Activated naive CD8-positive, alpha-beta T cell treated with anti-CD3 and anti-CD28 coated beads, Interleukin-2, amount 50 U/mL, for 24 hours (primary cell): ENCODE measurements around the gene PTPRQ.

Experiments
- ATAC-seq: fragments of 150-1000 bp; cut with Tn5 transposase; one replicate; pipeline ENCODE4 v1.10.0; 2021
- DNase-seq: peaks from one replicate; pipeline ENCODE4 v3.0.0; 2021
- H3K27ac Mint-ChIP-seq: one replicate; pipeline ENCODE4 v1.8.0; 2021; ENCODE audit warnings: mild to moderate bottlenecking, mixed read lengths
- H3K27me3 Mint-ChIP-seq: one replicate; pipeline ENCODE4 v1.8.0; 2021; ENCODE audit warnings: mixed read lengths
- H3K36me3 Mint-ChIP-seq: one replicate; pipeline ENCODE4 v1.8.0; 2021; ENCODE audit warnings: low read depth, mixed read lengths
- H3K4me1 Mint-ChIP-seq: one replicate; pipeline ENCODE4 v1.8.0; 2021; ENCODE audit warnings: mixed read lengths
- H3K4me3 Mint-ChIP-seq: one replicate; pipeline ENCODE4 v1.8.0; 2021; ENCODE audit warnings: mild to moderate bottlenecking, moderate library complexity, mixed read lengths
- H3K9me3 Mint-ChIP-seq: one replicate; pipeline ENCODE4 v1.8.0; 2021; ENCODE audit warnings: mixed read lengths

Gene PTPRQ

DNA sequence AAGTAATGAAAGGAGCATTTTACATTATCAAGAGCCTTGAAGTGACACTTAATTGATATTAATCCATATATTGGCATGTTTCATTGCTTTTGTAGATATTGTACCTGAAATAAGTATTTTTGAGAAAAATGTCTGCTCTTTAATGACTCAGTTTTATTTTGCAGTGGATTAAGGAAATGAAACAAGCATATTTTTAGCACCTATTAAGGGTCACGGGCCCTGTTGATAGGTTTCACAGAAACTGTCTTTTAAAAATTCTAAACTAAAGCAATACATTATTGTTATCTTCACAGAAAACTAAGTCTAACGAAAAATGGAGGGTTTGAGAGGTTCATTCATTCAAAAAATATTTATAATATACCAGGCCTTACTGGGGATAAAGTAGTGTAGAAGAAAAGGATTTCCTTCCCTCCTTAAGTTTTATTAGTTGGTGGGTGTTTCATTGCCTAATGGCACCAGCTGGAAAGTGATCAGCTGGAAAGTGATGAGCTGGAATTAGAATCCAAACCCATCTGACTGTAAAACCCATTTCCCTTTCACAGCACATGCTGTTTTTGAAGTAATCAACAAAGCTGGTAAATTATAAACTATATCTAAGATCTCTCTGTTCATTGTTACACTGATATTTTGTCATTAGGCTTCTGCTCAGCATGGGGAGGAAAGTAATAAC, 54.2 kb downstream of the PTPRQ start:
- ATAC-seq (no peak), DNase-seq (no peak)
- H3K9me3 Mint-ChIP-seq = peaks cover 3% of the 10 kb centered on the region

DNA sequence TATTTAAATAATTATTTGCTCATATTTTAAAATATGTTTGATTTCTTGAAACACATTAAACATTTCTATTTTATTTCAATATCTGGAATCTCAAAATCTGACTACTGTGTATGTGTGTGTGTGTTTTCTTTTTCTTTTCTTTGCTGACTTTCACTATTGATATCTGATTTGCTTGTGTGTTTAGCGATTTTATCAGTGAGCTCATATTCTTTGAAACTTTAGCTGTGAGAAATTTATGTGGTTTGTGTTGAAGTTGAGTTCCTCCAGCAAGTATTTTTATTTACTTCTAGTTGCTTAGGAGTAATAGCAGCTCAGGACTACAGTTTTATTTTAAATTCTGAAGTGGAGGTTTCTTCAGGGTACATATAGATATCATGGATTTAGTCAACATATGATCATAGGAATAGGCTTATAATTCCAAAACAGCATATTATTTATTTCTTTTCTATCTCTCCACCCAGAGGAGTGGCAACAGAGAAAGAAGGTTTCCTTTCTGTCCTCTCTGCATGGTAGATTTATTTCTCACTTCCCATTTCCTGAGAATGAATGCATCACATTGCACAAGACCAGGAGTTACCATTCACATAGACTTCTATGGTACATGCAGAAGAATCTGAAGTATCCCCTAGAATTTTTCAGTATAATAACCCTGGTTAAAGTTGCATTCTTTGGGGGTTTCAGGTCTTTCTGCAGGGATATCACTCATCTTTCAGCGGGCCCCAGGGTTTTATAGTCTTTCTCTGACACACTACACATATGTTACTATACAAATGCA, 60.5 kb downstream of the PTPRQ start:
- Mint-ChIP-seq H3K9me3 (peaks cover 9% of the 10 kb centered on the region), H3K27me3 (no peaks in the 10 kb centered on the region), H3K27ac (no peak overlapping the region), H3K4me3 (no peak overlapping the region), H3K4me1 (no peaks in the 10 kb centered on the region), H3K36me3 (no peaks in the 10 kb centered on the region)
- no peak for ATAC-seq
- no peak for DNase-seq

More for the DNA sequence above, 54.2 kb downstream of the PTPRQ start:
- Mint-ChIP-seq H3K27me3 (no peaks in the 10 kb centered on the region), H3K4me3 (no peak overlapping the region), H3K36me3 (no peaks in the 10 kb centered on the region), H3K27ac (no peak overlapping the region), H3K4me1 (no peaks in the 10 kb centered on the region)

DNA sequence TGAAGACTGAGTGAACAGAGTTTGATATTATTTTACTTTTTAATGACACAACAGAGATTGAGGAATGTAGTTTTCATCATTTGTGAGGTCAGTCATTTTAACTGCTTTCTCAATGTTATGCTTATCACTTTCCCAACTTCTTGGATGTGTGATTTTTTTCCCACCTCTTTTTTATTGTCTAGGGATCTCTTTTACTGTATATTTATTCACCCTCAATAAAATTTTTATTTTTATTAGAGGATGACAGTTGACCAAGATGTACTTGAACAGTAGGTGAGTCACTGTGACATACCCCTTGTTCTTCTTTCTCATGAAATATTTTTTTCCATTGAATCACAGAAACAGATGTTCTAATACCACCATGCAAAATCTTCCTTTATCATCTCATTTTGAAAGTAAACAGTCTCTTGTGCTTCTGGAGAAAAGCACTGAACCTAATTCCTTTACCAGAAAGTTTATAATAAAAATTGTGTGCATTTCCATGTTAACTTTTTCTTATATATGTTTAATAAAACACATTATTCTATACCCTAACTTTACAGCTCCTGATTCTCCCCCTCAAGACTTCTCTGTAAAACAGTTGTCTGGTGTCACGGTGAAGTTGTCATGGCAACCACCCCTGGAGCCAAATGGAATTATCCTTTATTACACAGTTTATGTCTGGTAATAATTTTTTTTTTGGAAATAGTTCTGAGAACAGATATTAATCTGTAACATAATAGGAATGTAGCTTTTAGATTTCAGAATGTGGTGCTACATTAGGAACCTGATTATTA, 65.9 kb downstream of the PTPRQ start:
- DNase-seq (no peak), ATAC-seq (no peak)
- Mint-ChIP-seq H3K4me3 (no peak overlapping the region), H3K27me3 (no peaks in the 10 kb centered on the region), H3K9me3 (peaks cover 10% of the 10 kb centered on the region), H3K36me3 (no peaks in the 10 kb centered on the region), H3K4me1 (no peaks in the 10 kb centered on the region), H3K27ac (no peak overlapping the region)

GRCh38 chr12:80512781-80513180, 68.7 kb downstream of the PTPRQ start:
- no peak for DNase-seq
- Mint-ChIP-seq H3K27me3 (no peaks in the 10 kb centered on the region), H3K36me3 (no peaks in the 10 kb centered on the region), H3K4me3 (no peak overlapping the region), H3K27ac (no peak overlapping the region), H3K9me3 (peaks cover 22% of the 10 kb centered on the region), H3K4me1 (no peaks in the 10 kb centered on the region)
- ATAC-seq = no peak

DNA sequence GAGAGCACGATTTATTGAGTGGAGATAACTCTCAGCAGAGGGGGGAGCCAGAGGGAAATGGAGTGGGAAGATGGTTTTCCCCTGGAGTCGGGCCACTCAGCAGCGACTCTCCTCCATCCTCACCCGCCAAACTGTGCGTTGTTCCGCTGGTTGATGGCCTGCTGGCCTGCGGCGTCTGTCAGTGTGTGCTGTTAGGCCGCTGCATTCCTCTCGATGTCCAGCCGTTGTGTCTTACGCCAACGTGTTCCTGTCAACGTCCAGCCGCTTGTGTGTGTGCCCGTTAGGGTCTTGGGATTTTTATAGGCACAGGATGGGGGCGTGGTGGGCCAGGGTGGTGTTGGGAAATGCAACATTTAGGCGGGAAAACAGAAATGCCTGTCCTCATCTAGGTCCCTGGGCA, 69.2 kb downstream of the PTPRQ start:
- ATAC-seq (no peak), DNase-seq (no peak)
- Mint-ChIP-seq H3K27ac (no peak overlapping the region), H3K9me3 (peaks cover 22% of the 10 kb centered on the region), H3K4me3 (no peak overlapping the region), H3K36me3 (no peaks in the 10 kb centered on the region), H3K4me1 (no peaks in the 10 kb centered on the region), H3K27me3 (no peaks in the 10 kb centered on the region)

- H3K27me3 Mint-ChIP-seq = no peaks in the 10 kb centered on the region
- H3K9me3 Mint-ChIP-seq = peaks cover 23% of the 10 kb centered on the region
- H3K36me3 Mint-ChIP-seq = no peaks in the 10 kb centered on the region
- H3K27ac Mint-ChIP-seq = no peak overlapping the region
- no peaks in the 10 kb centered on the region for H3K4me1 Mint-ChIP-seq
- no peak overlapping the region for H3K4me3 Mint-ChIP-seq
- DNase-seq (no peak), ATAC-seq (no peak)
These were observed 73.6 kb downstream of the PTPRQ start for GRCh38 chr12:80517655-80518054.

DNA sequence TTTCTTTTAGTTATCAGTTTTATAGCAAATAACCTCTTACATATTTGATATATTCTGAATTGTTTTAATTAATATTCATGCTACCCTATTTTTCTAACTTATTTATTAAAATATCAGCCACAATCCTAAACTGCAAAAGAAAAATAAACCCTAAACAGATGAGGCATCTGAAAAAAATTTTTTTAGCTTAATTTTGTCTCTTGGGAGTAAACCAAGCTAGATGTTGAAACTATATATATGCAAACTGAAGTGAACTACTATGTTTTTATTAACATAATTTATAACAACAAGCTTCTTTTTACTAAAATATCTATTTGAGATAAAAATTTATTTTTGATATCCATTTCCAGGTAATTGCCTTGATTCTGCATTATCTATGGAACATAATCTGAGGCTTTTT, 87.6 kb downstream of the PTPRQ start:
- no peak overlapping the region for H3K4me3 Mint-ChIP-seq
- H3K36me3 Mint-ChIP-seq = no peaks in the 10 kb centered on the region
- H3K4me1 Mint-ChIP-seq = no peaks in the 10 kb centered on the region
- H3K27ac Mint-ChIP-seq = no peak overlapping the region
- DNase-seq = no peak
- no peaks in the 10 kb centered on the region for H3K9me3 Mint-ChIP-seq
- no peaks in the 10 kb centered on the region for H3K27me3 Mint-ChIP-seq
- no peak for ATAC-seq

DNA sequence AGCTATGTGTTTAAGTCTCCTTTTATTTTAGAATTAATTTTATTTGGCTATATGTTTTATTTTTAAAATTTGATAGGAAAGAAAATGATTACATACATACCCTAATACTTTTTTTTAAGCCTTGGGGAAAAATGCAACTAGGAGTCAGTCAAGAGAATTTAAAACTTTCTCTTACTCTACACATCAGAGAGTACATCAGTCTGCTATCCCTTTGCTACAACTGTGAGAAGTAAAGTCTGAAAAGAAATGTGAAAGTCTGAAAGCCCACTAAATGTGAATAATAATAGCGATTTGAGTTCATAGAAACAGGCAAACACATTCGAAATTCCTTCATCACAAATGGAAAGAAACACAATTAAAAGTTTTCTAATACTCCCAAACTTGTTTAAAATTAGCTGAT, 95.0 kb downstream of the PTPRQ start:
- Mint-ChIP-seq H3K4me1 (no peaks in the 10 kb centered on the region), H3K36me3 (no peaks in the 10 kb centered on the region), H3K27me3 (no peaks in the 10 kb centered on the region), H3K9me3 (no peaks in the 10 kb centered on the region), H3K27ac (no peak overlapping the region), H3K4me3 (no peak overlapping the region)
- ATAC-seq (no peak), DNase-seq (no peak)

DNA sequence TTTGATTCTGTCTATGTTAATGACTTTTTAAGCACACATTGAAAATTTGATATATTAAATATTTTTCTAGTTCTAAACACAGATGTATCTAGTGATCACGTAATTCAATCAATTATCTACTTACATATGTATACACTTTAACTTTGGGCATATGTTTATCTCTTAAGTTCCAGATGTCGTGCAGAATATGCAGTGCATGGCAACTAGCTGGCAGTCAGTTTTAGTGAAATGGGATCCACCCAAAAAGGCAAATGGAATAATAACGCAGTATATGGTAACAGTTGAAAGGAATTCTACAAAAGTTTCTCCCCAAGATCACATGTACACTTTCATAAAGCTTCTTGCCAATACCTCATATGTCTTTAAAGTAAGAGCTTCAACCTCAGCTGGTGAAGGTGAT, 105.3 kb downstream of the PTPRQ start:
- no peaks in the 10 kb centered on the region for H3K9me3 Mint-ChIP-seq
- H3K4me1 Mint-ChIP-seq = no peaks in the 10 kb centered on the region
- no peaks in the 10 kb centered on the region for H3K36me3 Mint-ChIP-seq
- no peak overlapping the region for H3K4me3 Mint-ChIP-seq
- no peak overlapping the region for H3K27ac Mint-ChIP-seq
- no peak for DNase-seq
- ATAC-seq = no peak
- H3K27me3 Mint-ChIP-seq = peaks cover 2% of the 10 kb centered on the region

DNA sequence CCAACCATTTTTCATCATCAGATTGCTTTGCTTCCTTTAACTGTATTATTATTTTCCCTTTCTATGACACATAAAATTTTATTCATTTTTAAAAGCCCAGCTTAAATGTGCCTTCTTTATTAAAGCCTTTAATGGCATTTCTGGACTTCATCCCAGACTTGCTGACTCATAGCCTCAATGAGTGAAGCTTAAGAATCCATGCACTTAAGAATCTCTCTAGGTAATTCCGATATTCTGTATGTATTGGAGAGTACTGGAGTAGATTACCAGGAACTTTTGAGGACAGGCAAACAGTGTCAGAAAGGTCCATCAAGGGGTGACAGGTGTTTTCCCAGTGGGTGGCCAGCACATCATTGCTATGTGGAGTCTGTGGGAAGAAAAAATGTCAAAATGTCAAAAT, 107.9 kb downstream of the PTPRQ start:
- Mint-ChIP-seq H3K27me3 (no peaks in the 10 kb centered on the region), H3K27ac (no peak overlapping the region), H3K4me3 (no peak overlapping the region), H3K36me3 (no peaks in the 10 kb centered on the region), H3K9me3 (peaks cover 4% of the 10 kb centered on the region), H3K4me1 (no peaks in the 10 kb centered on the region)
- DNase-seq (no peak), ATAC-seq (no peak)

GRCh38 chr12:80553316-80553715, 109.3 kb downstream of the PTPRQ start:
- no peak for DNase-seq
- ATAC-seq = no peak
- Mint-ChIP-seq H3K36me3 (no peaks in the 10 kb centered on the region), H3K27ac (no peak overlapping the region), H3K4me3 (no peak overlapping the region), H3K9me3 (peaks cover 7% of the 10 kb centered on the region), H3K27me3 (no peaks in the 10 kb centered on the region), H3K4me1 (no peaks in the 10 kb centered on the region)

GRCh38 chr12:80556566-80556965, 112.5 kb downstream of the PTPRQ start:
- H3K4me3 Mint-ChIP-seq = no peak overlapping the region
- no peak overlapping the region for H3K27ac Mint-ChIP-seq
- no peaks in the 10 kb centered on the region for H3K36me3 Mint-ChIP-seq
- H3K27me3 Mint-ChIP-seq = no peaks in the 10 kb centered on the region
- H3K9me3 Mint-ChIP-seq = peaks cover 7% of the 10 kb centered on the region
- ATAC-seq (no peak), DNase-seq (no peak)
- H3K4me1 Mint-ChIP-seq = no peaks in the 10 kb centered on the region

- H3K27ac Mint-ChIP-seq = no peak overlapping the region
- H3K9me3 Mint-ChIP-seq = peaks cover 7% of the 10 kb centered on the region
- no peaks in the 10 kb centered on the region for H3K27me3 Mint-ChIP-seq
- no peak overlapping the region for H3K4me3 Mint-ChIP-seq
- ATAC-seq = no peak
- no peaks in the 10 kb centered on the region for H3K4me1 Mint-ChIP-seq
- no peaks in the 10 kb centered on the region for H3K36me3 Mint-ChIP-seq
- no peak for DNase-seq
These were observed 115.7 kb downstream of the PTPRQ start for GRCh38 chr12:80559766-80560165.

DNA sequence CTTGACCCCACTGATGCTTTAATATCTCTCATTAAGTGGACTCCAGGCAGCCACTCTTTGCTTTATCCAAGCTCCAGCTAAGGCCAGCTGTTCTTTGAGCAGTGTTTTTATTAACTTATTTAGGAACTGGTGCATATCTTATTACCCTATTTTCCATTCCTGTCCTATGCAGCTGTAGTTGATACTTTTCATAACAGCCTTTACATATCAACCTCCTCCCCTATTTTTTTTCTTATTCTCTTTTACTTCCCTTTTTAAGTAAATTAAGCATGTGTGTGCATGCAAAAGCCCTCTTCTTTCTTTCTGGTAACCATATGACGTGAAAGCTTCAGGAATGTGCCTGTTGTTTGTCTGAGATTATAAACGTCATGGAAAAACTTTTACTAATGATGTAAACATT, 121.2 kb downstream of the PTPRQ start:
- H3K4me3 Mint-ChIP-seq = no peak overlapping the region
- no peaks in the 10 kb centered on the region for H3K4me1 Mint-ChIP-seq
- DNase-seq (no peak), ATAC-seq (no peak)
- H3K27me3 Mint-ChIP-seq = no peaks in the 10 kb centered on the region
- H3K27ac Mint-ChIP-seq = no peak overlapping the region
- H3K9me3 Mint-ChIP-seq = peaks cover 11% of the 10 kb centered on the region
- H3K36me3 Mint-ChIP-seq = no peaks in the 10 kb centered on the region

- Mint-ChIP-seq H3K27ac (no peak overlapping the region), H3K4me1 (no peaks in the 10 kb centered on the region), H3K9me3 (peaks cover 13% of the 10 kb centered on the region), H3K27me3 (no peaks in the 10 kb centered on the region), H3K4me3 (no peak overlapping the region), H3K36me3 (no peaks in the 10 kb centered on the region)
- DNase-seq (no peak), ATAC-seq (no peak)
These were observed 123.4 kb downstream of the PTPRQ start for GRCh38 chr12:80567401-80567800.
